Amniotic stem cell (primary cell): ENCODE results near the gene EEF1AKMT2.
"Not testable (repeated sequence)": the region's sequence is repeated elsewhere in the genome, so short reads cannot be mapped to it uniquely, and the experiment has no call there.

Source experiments
- DNase-seq: peaks from one replicate; lab custom pipeline; 2025; lab: John Stamatoyannopoulos, UW

EEF1AKMT2 gene

GRCh38 chr10:124791547-124792348, at the start of gene EEF1AKMT2:
Gene EEF1AKMT2, minus strand, starts transcription at chr10:124791887. Its CDS starts 54 bp downstream, at chr10:124791833.
- DNase-seq = peak; percentile 33

GRCh38 chr10:124837687-124838086, 46.0 kb upstream of the EEF1AKMT2 start:
- no peak for DNase-seq

GRCh38 chr10:124831116-124831515, 39.4 kb upstream of the EEF1AKMT2 start:
- DNase-seq = no peak

- DNase-seq = no peak
These were observed 38.8 kb upstream of the EEF1AKMT2 start for GRCh38 chr10:124830445-124830844.

DNA sequence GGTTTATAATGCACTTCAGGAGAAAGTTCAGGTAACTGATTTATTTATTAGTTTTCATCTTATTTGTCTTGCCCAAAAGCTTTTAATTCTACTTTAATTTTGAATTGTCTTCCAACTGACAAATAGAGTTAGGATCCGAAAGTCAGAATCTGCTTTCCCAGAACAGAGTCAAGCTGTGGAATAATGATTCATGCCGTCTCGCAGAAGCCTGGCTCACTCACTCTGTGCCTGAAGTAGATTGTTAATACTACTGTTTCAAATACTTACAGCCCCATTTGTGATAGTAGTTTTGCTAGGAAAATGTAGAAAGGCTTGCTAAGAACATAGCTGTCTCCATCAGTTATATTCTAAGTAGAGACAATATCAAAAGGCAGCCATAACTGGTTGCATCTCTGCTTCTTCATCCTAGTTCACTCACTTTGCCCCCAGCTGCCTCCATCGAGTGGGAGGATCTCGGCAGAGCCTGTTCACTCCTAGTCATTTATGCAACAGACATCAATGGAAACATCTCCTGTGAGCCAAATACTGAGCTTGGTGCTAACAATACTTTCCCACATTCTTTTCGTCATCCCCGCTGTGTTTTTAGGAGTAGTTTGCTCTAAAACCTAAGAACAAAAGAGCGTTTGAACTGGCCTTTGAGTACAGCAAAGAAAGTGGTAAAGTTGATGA, 37.9 kb upstream of the EEF1AKMT2 start:
- DNase-seq = no peak

GRCh38 chr10:124827474-124827873, 35.8 kb upstream of the EEF1AKMT2 start:
- no peak for DNase-seq

DNA sequence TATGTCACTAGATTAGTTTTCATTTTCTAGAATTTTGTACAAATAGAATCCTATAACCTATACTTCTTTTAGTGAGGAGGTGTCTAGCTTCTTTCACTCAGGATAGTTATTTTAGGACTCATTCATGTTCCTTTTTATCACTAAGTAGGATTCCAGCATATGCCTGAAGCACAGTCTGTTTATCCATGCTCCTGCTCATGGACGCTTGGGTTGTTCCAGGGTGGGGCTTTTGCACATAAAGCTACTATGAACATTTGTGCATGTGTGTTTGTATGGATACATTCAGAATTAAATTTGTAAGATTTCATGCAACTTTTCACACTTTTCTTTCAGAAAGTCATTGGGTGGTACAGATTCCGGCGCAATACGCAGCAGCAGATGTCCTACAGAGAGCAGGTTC, 34.6 kb upstream of the EEF1AKMT2 start:
- DNase-seq = no peak

DNA sequence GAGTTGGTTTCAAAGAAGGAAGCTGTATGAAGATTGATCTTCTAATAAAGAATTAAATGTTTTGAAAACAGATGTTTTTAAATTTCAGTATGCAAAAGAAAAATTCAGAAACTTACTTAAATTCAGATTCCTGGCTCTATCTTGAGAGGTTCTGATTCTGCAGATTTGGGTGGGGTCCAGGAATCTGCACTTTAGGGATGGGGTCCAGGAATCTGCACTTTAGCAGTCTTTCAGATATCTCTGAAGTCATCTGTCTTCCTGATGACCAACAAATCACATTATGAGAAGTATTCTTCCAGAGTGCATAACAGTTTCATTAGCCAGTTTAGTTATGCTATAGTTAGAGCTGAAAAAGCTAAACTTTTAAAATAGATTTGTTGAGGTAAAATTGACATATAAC, 34.0 kb upstream of the EEF1AKMT2 start:
- no peak for DNase-seq

GRCh38 chr10:124824932-124825331, 33.2 kb upstream of the EEF1AKMT2 start:
- not testable (repeated sequence) for DNase-seq

DNA sequence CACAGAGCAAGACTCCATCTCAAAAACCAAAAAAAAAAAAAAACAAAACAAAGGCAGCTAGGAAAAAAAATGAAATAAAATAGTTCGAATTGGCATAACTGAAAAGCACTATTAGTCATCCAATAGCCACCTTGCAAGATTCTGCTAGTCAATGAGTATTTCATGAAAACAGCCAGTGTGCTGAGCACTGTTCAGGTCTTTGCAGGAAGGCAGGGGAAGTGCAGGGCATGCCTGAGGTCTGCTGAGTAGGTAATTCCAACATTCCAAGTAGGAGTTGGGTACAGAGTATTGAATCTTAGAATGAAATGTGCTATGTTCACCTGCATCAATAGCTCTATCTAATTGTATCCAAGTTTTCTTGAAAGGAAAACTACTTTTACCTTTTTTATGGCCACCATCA, 32.8 kb upstream of the EEF1AKMT2 start:
- DNase-seq = no peak

DNA sequence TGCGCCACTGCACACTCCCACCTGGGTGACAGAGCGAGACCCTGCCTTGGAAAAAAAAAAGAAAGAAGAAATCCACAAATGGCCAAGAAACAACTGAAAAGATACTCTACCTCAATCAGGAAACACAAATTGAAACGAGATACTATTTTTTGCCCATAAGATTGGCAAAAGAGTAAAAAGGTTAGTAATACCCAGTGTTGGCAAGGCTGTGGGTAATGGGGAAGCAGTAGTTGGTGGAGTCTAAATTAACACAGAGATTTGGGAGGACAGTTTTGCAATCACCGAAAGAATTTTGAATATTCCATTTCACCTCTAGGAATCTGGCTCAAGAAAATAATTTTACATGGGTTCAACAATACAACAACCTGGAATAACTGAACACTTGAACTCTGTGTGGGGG, 29.8 kb upstream of the EEF1AKMT2 start:
- DNase-seq = no peak

- no peak for DNase-seq
These were observed 28.4 kb upstream of the EEF1AKMT2 start for GRCh38 chr10:124820121-124820520.

DNA sequence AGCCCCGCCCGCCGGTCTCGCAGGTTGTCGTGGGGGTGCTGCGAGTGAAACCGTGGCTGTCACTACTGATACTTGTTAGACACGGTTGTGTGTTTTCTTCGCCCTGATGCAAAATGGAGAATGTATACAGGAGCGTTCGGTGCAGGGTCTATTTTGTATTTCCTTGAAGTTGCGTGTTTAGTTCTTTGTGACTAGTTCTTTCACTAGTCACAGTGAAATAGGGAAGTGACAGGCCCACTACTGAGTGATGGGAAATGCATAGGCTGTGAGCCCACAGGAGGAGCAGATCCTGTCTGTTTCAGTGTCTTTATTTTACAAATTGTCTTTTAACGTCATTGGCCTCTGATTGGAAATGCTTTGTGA, 10.6 kb upstream of the EEF1AKMT2 start:
- DNase-seq = no peak

DNA sequence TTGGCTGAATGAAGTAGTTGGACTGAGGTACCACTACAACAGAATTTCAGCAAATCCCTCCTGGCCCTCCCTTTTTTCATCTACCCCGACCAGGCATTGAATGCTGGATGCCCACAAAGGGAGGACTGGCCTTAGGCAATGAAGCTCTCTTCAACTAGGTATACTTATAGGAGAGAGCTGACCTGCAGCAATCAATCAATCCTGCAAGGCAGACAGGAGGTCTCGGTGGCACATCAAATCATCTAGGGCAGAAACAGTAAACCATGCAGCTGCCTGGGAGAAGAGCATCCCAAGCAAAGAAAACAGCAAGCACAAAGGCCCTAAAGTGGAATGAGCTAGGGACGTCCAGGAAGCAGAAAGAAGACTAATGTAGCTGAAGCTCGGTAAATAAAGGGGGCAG, 7.5 kb upstream of the EEF1AKMT2 start:
- DNase-seq = no peak

GRCh38 chr10:124798781-124799180, 7.1 kb upstream of the EEF1AKMT2 start:
- no peak for DNase-seq

DNA sequence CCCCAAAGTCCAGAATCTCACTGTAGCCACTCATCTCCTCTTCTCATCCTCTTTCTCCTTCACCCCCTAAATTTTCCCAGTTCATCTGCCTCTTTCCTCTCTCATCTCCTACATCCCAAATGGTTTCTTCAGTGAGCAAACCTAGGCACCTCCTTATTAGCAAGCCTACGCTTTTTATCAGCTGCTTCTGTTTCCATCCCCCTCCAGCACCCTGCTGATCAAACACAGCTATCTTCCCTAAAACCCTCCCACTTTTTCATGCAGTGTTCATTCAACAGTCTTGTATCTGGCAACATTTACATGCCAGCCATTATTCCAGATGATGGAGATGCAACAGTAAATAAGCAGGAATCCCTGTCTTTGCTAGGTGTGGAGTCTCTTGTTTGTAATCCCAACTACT, 6.7 kb upstream of the EEF1AKMT2 start:
- no peak for DNase-seq

DNA sequence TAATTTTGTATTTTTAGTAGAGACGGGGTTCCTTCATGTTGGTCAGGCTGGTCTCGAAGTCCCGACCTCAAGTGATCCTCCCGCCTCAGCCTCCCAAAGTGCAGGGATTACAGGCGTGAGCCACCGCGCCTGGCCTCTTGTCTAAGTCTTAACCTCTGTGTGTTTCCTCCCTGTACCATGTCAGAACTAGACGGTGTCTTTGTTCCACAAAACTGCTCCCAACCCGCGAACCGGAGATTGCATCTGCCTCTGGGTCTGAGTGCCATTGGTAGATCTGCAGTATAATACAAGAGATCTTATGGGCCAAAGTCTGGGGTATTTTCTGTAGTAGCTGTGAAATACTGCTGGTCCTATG, 1.3 kb upstream of the EEF1AKMT2 start:
- no peak for DNase-seq

- not testable (repeated sequence) for DNase-seq
These were observed 8.8 kb downstream of the EEF1AKMT2 start for GRCh38 chr10:124782900-124783299.

- no peak for DNase-seq
These were observed 22.9 kb downstream of the EEF1AKMT2 start for GRCh38 chr10:124768791-124769190.

DNA sequence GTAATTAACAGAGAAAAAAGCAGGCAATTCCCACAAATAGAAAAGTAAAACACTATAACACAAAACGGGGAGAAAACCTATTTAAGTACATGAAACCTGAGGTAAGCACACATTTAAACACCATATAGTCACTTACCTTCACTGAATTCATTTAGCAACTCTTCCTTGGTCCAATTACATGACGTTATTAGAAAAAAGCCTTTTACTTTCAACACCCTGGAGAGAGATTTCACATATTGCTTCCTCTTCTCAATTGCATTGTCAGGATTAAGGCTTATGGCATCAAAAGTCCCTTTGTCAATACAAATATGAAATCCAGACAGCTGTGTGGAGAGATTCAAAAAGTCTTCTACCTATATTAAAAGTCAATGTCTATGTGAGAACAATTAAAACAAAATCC, 26.4 kb downstream of the EEF1AKMT2 start:
- no peak for DNase-seq

GRCh38 chr10:124763267-124763666, 28.4 kb downstream of the EEF1AKMT2 start:
- peak; percentile 36 for DNase-seq

GRCh38 chr10:124762281-124762680, 29.4 kb downstream of the EEF1AKMT2 start:
- DNase-seq = no peak

DNA sequence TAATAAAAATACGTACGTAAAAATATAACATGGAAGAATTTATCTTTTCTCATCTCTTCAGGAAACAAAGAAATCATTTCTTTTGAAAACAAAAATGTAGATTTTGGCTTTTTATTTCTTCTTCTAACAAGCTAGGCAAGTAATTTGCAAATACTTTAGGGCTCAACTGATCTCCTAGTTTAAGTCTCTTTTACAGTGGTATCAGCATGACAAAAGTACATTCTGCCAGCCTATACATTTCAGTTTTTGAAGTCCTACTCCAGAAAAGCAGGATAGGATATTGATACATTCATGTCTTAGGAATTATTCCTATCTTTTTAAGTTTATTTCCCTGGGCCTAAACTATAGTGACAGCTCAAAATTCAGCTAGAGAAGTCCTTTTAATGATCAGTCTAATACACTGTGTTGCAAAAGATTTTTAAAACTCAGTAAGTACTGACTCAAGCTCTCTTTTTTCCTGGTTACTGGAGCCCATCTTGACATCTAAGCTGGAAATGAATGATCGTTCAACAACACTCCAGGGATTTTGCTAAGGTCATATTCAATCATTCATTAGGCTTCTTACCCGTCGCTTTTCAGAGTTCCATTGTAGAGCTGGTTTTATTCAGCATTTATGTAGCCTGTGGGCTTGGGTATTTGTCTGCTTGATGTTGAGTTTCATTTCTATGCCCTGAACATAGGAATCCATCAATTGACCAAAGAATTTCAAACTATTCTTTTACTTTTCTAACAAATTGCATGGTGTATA, 35.4 kb downstream of the EEF1AKMT2 start:
- no peak for DNase-seq
